MM.1S (cell line): ENCODE results near the gene FOXL1.

ENCODE experiments used
- DNase-seq: peaks from one replicate; pipeline ENCODE4 v3.0.0-alpha.2; 2015
- H2AFZ ChIP-seq: fragments of 300-600 bp; sonication (generic); 2 replicates; pipeline ENCODE4 v1.6.0; 2016; ENCODE audit warnings: antibody characterized with exemption, low read length
- H3F3A ChIP-seq: fragments of 300-600 bp; sonication (generic); 2 replicates; pipeline ENCODE4 v1.6.1; 2016; ENCODE audit warnings: mild to moderate bottlenecking, antibody characterized with exemption, low read length, moderate library complexity, mixed read lengths; ENCODE audit not compliant: insufficient read depth
- H3K27ac ChIP-seq: fragments of 300-600 bp; sonication (generic); 2 replicates; pipeline ENCODE4 v1.5.1; 2016; ENCODE audit warnings: mild to moderate bottlenecking, low read length
- H3K27me3 ChIP-seq: fragments of 300-600 bp; sonication (generic); replicated peaks from 2 replicates; pipeline ENCODE4 v1.6.0; 2016; ENCODE audit warnings: low read length; ENCODE audit not compliant: insufficient read depth
- H3K36me3 ChIP-seq: fragments of 300-600 bp; sonication (generic); replicated peaks from 2 replicates; pipeline ENCODE4 v1.6.1; 2016; ENCODE audit warnings: mild to moderate bottlenecking, low read length, mixed read lengths; ENCODE audit not compliant: insufficient read depth
- H3K4me1 ChIP-seq: fragments of 300-600 bp; sonication (generic); 2 replicates; pipeline ENCODE4 v1.6.1; 2016; ENCODE audit warnings: low read length, mixed read lengths
- H3K4me2 ChIP-seq: fragments of 300-600 bp; sonication (generic); 2 replicates; pipeline ENCODE4 v1.6.0; 2016; ENCODE audit warnings: low read depth, low read length
- H3K4me3 ChIP-seq: fragments of 300-600 bp; sonication (generic); 2 replicates; pipeline ENCODE4 v1.5.1; 2016; ENCODE audit warnings: low read length, mixed read lengths
- H3K79me2 ChIP-seq: fragments of 300-600 bp; sonication (generic); 2 replicates; pipeline ENCODE4 v1.6.1; 2016; ENCODE audit warnings: mixed run types, low read length, mixed read lengths
- H3K9ac ChIP-seq: fragments of 300-600 bp; sonication (generic); 2 replicates; pipeline ENCODE4 v1.6.1; 2016; ENCODE audit warnings: low read length, mixed read lengths
- H3K9me2 ChIP-seq: fragments of 300-600 bp; sonication (generic); replicated peaks from 2 replicates; pipeline ENCODE4 v1.6.1; 2016; ENCODE audit warnings: mild to moderate bottlenecking, low read length, mixed read lengths; ENCODE audit not compliant: insufficient read depth
- H3K9me3 ChIP-seq: fragments of 300-600 bp; sonication (generic); replicated peaks from 2 replicates; pipeline ENCODE4 v1.6.1; 2016; ENCODE audit warnings: mild to moderate bottlenecking, low read length, mixed read lengths; ENCODE audit not compliant: insufficient read depth
- H4K20me1 ChIP-seq: fragments of 300-600 bp; sonication (generic); 2 replicates; pipeline ENCODE4 v1.6.1; 2016; ENCODE audit warnings: mild to moderate bottlenecking, low read length, moderate library complexity, mixed read lengths; ENCODE audit not compliant: insufficient read depth
- EZH2 ChIP-seq: fragments of 300-600 bp; sonication (generic); optimal IDR thresholded peaks from 2 replicates; pipeline ENCODE3; 2017; ENCODE audit warnings: low read depth, mild to moderate bottlenecking, antibody characterized with exemption, low read length, mixed read lengths
- EZH2phosphoT487 ChIP-seq: fragments of 300-600 bp; sonication (generic); IDR thresholded peaks from 2 replicates; pipeline ENCODE4 v1.6.1; 2018; ENCODE audit warnings: antibody characterized with exemption, low read length
- TF ChIP-seq, protein P1 (sequence below): fragments of 300-600 bp; sonication (generic); IDR thresholded peaks from 2 replicates; pipeline ENCODE4 v1.5.1; 2016; ENCODE audit warnings: antibody characterized with exemption, low read length, mixed read lengths

Gene FOXL1

DNA sequence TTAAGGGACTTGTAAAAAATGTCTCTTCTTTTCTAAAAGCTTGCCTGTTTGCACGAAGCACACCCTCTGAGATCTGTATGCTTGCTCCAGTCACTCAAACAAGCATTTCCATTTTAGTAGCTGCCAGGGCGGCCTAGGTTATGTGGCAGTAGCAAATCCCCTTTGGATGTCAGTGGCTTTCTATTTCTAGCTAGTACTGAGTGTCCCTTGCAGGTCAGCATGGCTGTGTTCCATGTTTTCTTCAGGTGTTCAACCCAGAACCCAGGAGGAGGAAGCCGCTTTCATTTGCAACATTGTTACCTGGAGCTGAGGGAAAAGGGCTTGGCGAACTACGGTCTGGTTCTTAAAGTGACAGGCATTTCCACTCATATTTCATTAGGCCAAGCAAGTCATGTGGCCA, 36.4 kb downstream of the FOXL1 start:
- H3K4me1 ChIP-seq: no peaks in the 10 kb centered on the region
- H3K9me3 ChIP-seq: no peaks in the 10 kb centered on the region
- no peaks in the 10 kb centered on the region for H3K9me2 ChIP-seq
- no peak overlapping the region for H3K4me2 ChIP-seq
- H2AFZ ChIP-seq: no peak overlapping the region
- H3K79me2 ChIP-seq: no peaks in the 10 kb centered on the region
- H3K4me3 ChIP-seq: no peak overlapping the region
- DNase-seq: no peak
- peaks cover 55% of the 10 kb centered on the region for H3K27me3 ChIP-seq
- H3K9ac ChIP-seq: no peak overlapping the region
- TF ChIP-seq EZH2 (no peak), EZH2phosphoT487 (no peak)
- TF ChIP-seq, protein P1, sequence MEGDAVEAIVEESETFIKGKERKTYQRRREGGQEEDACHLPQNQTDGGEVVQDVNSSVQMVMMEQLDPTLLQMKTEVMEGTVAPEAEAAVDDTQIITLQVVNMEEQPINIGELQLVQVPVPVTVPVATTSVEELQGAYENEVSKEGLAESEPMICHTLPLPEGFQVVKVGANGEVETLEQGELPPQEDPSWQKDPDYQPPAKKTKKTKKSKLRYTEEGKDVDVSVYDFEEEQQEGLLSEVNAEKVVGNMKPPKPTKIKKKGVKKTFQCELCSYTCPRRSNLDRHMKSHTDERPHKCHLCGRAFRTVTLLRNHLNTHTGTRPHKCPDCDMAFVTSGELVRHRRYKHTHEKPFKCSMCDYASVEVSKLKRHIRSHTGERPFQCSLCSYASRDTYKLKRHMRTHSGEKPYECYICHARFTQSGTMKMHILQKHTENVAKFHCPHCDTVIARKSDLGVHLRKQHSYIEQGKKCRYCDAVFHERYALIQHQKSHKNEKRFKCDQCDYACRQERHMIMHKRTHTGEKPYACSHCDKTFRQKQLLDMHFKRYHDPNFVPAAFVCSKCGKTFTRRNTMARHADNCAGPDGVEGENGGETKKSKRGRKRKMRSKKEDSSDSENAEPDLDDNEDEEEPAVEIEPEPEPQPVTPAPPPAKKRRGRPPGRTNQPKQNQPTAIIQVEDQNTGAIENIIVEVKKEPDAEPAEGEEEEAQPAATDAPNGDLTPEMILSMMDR: no peak
- no peaks in the 10 kb centered on the region for H3K36me3 ChIP-seq
- no peaks in the 10 kb centered on the region for H4K20me1 ChIP-seq
- H3F3A ChIP-seq: no peaks in the 10 kb centered on the region
- H3K27ac ChIP-seq: no peak overlapping the region

DNA sequence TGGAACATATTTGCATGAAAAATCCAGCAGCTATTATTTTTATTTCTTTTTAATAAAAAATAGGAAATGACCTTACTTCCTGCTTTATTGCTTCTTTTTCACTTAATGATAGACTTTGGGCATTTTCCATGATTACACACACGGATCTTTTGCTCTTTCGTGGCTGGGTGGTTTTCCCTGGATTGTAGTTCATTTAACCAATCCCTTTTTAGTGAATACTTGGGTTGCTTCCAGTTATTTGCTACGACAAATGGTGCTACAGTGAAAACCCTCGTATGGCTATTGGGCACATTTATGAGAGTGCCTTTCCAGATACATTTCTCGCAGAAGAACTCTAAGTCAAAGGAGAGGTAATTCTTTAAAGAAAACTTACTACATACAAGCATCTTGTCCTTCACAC, 38.6 kb downstream of the FOXL1 start:
- Histone ChIP-seq H3K4me1 (no peaks in the 10 kb centered on the region), H3K4me3 (no peak overlapping the region), H3K9ac (no peak overlapping the region), H3K9me2 (no peaks in the 10 kb centered on the region), H2AFZ (no peak overlapping the region), H3K4me2 (no peak overlapping the region), H3K79me2 (no peaks in the 10 kb centered on the region), H3K27ac (no peak overlapping the region), H3K9me3 (no peaks in the 10 kb centered on the region), H3F3A (no peaks in the 10 kb centered on the region), H4K20me1 (no peaks in the 10 kb centered on the region), H3K36me3 (no peaks in the 10 kb centered on the region), H3K27me3 (peaks cover 52% of the 10 kb centered on the region)
- no peak for DNase-seq
- TF ChIP-seq, protein P1: no peak
- no peak for TF ChIP-seq EZH2
- no peak for TF ChIP-seq EZH2phosphoT487

DNA sequence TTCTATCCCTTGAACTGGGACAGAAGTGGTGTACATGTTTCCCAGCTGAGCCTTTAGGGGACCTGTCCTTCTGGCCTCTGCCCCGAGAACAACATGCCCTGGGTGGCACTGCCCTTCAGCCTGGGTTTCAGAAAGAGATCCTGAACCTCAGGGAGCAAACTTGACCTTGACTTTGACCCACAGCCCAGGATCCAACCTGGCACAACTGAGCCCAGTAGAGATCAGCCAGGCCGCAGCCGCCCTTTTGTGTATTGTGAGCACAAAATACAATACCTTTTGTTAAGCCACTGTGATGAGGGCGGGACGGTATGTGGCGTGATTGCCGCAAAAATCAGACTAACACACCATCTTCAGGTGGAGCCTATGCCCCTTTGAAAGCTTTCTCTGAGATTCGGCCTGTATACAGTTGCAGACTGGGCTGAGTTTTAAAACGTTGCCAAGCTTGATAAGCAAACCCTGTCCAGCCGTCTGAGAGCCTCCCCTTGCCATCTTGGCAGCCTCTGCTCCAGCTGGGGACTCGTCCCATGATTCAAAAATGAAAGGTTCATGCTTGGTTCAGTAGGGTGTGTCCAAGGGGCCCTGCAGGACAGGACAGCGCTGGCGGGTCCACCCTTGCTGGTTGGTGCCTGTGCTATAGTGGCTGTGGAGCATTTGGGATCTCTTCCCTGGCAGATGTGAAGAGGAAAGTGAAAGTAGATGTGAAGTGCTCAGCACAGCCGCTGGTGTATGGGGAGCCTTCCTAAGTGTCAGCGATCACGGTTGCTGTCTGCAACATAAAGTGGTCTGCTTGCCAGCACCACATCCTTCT, 40.3 kb downstream of the FOXL1 start:
- Histone ChIP-seq H3K9ac (no peak overlapping the region), H3K4me1 (no peaks in the 10 kb centered on the region), H4K20me1 (no peaks in the 10 kb centered on the region), H3K27ac (no peak overlapping the region), H3K79me2 (no peaks in the 10 kb centered on the region), H2AFZ (no peak overlapping the region), H3F3A (no peaks in the 10 kb centered on the region), H3K9me2 (no peaks in the 10 kb centered on the region), H3K4me3 (no peak overlapping the region), H3K9me3 (no peaks in the 10 kb centered on the region), H3K36me3 (no peaks in the 10 kb centered on the region), H3K27me3 (peaks cover 51% of the 10 kb centered on the region), H3K4me2 (peak overlapping the region; percentile 9; the same call in 1 of the 2 replicates)
- DNase-seq: no peak
- TF ChIP-seq EZH2 (no peak), EZH2phosphoT487 (no peak)
- TF ChIP-seq, protein P1: no peak
